Thoracic aorta (tissue), 2 donors: ENCODE measurements around the gene CMTM6. TPM values are rescaled to one million over a fixed set of nuclear protein-coding genes. Genes with fewer than 3 reads are reported as not detected.

Experiments
- ATAC-seq: fragments of 150-250 bp; one replicate; pipeline ENCODE4 v1.8.0; 2017; ENCODE audit warnings: low read depth; ENCODE audit not compliant: insufficient number of reproducible peaks, low FRiP score
- DNase-seq: peaks from one replicate; pipeline ENCODE4 v3.0.0-alpha.2; 2020; ENCODE audit warnings: low spot score
- H3K27ac ChIP-seq, 2 donors: fragments of 200-600 bp; sonication (generic); 1 replicate in 1 of 2; 2 replicates in 1 of 2; pipeline ENCODE4 v1.5.1; 2016; ENCODE audit warnings: mild to moderate bottlenecking in 2 of 2, moderate library complexity in 2 of 2
- H3K27me3 ChIP-seq: fragments of 200-600 bp; sonication (generic); replicated peaks from 2 replicates; pipeline ENCODE4 v1.6.0; 2016; ENCODE audit warnings: mild to moderate bottlenecking; ENCODE audit not compliant: insufficient read depth
- H3K36me3 ChIP-seq: fragments of 200-600 bp; sonication (generic); one replicate; pipeline ENCODE4 v1.5.1; 2016
- H3K4me1 ChIP-seq, 2 donors: fragments of 200-600 bp; sonication (generic); 1 replicate in 1 of 2; 2 replicates in 1 of 2; pipeline versions ENCODE4 v1.5.1 to v1.6.0; 2016; ENCODE audit warnings: low read depth in 2 of 2, mild to moderate bottlenecking in 1 of 2; ENCODE audit not compliant: control insufficient read depth in 1 of 2
- H3K4me3 ChIP-seq: fragments of 200-600 bp; sonication (generic); 2 replicates; pipeline ENCODE4 v1.5.1; 2016; ENCODE audit warnings: mild to moderate bottlenecking
- H3K9me3 ChIP-seq: fragments of 200-600 bp; sonication (generic); 2 replicates; pipeline ENCODE4 v1.5.1; 2016
- total RNA-seq, 2 donors: library from RNA; depleted of rRNA; stranded (reverse); fragments of >200 nt; gene quantifications; one replicate each; pipeline versions ENCODE4 v1.1.0 to v1.2.3, GENCODE V29; 2016
- TF ChIP-seq, protein P1 (sequence below): fragments of 200-600 bp; sonication (generic); IDR thresholded peaks from one replicate; pipeline ENCODE4 v1.5.1; 2019; ENCODE audit warnings: antibody characterized with exemption

Gene CMTM6
- total RNA-seq, 2 donors from 2014 or later: 42.1 to 62.3 TPM

DNA sequence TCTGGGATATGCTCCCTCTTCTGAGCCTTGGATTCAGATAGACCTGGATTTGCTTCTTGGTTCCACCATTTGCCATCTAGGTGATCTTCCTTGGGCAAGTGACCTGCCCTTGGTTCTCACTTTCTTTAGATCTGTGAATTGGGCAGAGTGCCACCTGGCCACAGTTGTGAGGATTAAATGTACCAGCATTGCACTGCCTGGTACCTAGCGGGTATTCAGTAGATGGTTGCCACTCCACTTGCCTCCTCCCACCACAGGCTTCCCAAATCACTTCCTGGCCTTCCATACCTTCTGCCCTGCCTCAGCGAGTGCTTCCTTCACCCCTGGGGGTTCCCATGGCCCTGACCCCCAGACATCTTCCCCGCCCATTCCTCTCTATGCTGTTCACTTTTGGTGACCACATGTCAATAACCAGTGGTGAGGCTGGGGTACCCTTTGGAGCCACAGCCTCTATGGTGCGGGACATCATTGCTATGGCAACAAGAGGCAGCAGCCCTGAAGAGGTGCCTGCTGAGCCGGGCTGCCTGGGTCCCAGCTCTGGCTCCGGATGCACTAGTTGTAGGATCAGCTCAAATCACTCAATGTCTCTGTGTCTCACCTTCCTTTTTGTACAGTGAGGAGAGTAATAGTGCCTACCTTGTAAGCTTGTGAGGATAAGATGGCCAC, 70.5 kb downstream of the CMTM6 start:
- TF ChIP-seq, protein P1, sequence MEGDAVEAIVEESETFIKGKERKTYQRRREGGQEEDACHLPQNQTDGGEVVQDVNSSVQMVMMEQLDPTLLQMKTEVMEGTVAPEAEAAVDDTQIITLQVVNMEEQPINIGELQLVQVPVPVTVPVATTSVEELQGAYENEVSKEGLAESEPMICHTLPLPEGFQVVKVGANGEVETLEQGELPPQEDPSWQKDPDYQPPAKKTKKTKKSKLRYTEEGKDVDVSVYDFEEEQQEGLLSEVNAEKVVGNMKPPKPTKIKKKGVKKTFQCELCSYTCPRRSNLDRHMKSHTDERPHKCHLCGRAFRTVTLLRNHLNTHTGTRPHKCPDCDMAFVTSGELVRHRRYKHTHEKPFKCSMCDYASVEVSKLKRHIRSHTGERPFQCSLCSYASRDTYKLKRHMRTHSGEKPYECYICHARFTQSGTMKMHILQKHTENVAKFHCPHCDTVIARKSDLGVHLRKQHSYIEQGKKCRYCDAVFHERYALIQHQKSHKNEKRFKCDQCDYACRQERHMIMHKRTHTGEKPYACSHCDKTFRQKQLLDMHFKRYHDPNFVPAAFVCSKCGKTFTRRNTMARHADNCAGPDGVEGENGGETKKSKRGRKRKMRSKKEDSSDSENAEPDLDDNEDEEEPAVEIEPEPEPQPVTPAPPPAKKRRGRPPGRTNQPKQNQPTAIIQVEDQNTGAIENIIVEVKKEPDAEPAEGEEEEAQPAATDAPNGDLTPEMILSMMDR: no peak
- no peaks in the 10 kb centered on the region for H3K9me3 ChIP-seq
- no peaks in the 10 kb centered on the region for H3K27me3 ChIP-seq
- H3K4me3 ChIP-seq: no peak overlapping the region
- H3K4me1 ChIP-seq: no peaks in the 10 kb centered on the region
- DNase-seq (no peak), ATAC-seq (no peak)
- no peak overlapping the region for H3K27ac ChIP-seq
- H3K36me3 ChIP-seq: no peaks in the 10 kb centered on the region

DNA sequence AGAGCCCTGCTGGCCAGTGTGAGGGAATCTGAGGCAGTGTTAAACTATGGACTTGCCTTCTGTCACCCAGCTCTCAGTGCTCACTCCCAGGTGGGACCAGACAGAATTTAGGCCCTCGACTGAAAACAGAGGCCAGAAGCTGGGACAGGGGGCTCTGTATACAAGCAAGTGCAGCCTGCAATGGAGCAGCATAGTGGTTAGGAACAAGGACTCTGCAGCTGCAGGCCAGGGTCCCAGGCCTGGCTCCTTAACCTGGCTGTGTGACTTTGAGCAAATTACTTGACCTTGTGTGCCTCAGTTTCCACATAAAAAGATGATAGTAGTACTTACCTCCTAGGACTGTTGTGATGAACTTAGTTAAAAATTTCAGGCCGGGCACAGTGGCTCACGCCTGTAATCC, 71.2 kb downstream of the CMTM6 start:
- H3K36me3 ChIP-seq: no peaks in the 10 kb centered on the region
- no peak overlapping the region for H3K4me3 ChIP-seq
- H3K9me3 ChIP-seq: no peaks in the 10 kb centered on the region
- no peaks in the 10 kb centered on the region for H3K27me3 ChIP-seq
- no peak for ATAC-seq
- DNase-seq: no peak
- TF ChIP-seq, protein P1: no peak
- H3K4me1 ChIP-seq: no peaks in the 10 kb centered on the region
- H3K27ac ChIP-seq: no peak overlapping the region

Other genes starting within 250 kb of the CMTM6 start
- gene CMTM7, start 111.0 kb downstream of the CMTM6 start, total RNA-seq: 10 to 100 TPM; 10.3 to 21.5 TPM
- 10 to 100 TPM; 28.3 to 44.4 TPM for gene DYNC1LI1, start 68.0 kb upstream of the CMTM6 start, total RNA-seq
- 10 to 100 TPM; 12.5 to 25.3 TPM for gene CNOT10, start 182.3 kb upstream of the CMTM6 start, total RNA-seq